ENCODE data around the gene OSBPL5.

The OSBPL5 gene

GRCh38 chr11:3133261-3134217 is 31.6 kb downstream of the OSBPL5 start:
- no peak for DNase-seq (ENCODE audit: low read depth)

DNA sequence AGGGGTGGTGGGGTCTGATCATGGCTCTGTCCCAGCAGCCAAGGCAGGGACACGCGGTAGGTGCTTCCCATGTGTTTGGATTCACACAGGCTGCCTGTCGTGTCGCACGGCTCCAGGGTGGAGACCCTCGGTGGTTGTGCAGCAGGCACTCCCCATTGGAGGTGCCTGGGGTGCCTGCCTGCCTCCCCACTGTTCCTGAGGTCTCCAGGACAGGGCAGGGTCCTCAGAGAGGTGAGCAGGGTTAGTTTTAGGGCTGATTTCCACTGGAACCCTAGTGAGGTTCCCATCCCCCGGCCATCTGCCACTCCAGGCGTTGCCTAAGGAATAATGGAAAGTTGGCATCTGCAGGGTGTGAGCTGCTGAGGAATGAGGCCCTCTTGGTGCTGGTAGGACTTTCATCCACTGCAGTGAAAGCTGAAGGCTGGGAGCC is 32.3 kb downstream of the OSBPL5 start:
- DNase-seq (ENCODE audit: low read depth) = no peak

DNA sequence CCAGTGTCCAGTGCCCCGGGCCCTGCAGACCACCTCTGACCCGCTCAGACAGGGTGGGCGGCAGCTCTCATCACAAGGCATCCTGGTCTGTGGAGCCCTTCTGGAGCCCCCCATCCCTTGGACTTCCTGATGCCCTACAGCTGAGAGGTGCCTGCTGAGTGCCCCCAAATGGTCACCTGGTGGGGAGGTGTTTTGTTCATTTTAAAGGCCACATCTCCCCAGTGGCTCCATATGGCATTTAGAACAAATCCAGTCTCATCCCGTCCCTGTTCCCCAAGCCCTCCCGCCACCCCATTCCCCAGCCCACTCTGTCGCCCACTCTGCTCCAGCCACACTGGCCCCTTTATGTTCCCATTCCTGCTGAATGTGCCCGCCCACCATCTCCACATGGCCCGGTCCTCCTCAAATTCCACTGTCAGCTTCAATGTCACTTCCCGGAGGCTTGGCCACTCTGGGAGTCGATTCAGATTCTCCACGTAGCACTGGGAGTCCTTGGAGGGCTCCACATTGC is 32.8 kb downstream of the OSBPL5 start:
- DNase-seq (ENCODE audit: low read depth) = no peak

- DNase-seq (ENCODE audit: low read depth) = no peak
These were observed 33.7 kb downstream of the OSBPL5 start for GRCh38 chr11:3131330-3131941.

- DNase-seq (ENCODE audit: low read depth) = no peak
These were observed 34.6 kb downstream of the OSBPL5 start for GRCh38 chr11:3130269-3131071.

GRCh38 chr11:3129591-3130268 is 35.4 kb downstream of the OSBPL5 start:
- no peak for DNase-seq (ENCODE audit: low read depth)

- no peak for DNase-seq (ENCODE audit: low read depth)
These were observed 35.9 kb downstream of the OSBPL5 start for GRCh38 chr11:3129181-3129590.

DNA sequence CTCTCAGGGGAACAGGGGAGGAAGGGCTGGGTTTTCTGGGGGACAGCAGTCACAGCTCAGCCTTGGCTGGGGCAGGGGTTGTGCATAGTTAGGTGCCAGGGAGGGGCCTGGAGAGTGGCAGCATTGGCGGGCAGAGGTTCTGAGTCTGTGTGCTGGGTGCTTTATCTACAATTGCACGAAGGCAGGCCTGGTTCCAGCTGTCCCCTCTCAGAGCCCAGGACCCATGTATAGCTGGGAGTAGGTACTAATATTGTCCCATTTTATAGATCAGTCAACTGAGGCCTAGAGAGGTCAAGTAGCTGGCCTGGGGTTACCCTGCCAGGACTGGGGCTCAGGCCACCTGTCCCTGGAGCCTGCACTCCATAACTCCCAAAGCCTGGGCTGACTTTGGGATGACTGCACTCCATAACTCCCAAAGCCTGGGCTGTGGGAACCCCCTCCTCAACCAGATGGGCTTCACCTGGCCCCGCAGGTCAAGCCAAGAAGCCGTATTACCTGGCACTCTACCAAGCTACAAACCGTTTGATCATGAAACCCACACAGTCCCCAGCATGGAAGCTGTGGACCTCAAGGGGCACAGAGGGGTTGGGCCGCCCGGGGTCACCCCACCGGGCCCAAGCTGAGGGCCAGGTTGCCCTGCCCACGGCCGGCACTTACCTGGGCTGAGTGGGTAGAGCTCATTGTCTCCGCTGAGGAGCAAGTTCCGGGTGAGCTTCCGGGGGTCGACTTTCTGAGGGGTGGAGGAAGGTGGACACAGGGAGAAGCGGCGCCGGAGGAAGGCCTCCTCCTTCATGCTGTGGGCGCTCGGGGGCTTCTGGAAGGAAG is 36.5 kb downstream of the OSBPL5 start:
- no peak for DNase-seq (ENCODE audit: low read depth)

- no peak for DNase-seq (ENCODE audit: low read depth)
These were observed 37.3 kb downstream of the OSBPL5 start for GRCh38 chr11:3127706-3128355.

DNA sequence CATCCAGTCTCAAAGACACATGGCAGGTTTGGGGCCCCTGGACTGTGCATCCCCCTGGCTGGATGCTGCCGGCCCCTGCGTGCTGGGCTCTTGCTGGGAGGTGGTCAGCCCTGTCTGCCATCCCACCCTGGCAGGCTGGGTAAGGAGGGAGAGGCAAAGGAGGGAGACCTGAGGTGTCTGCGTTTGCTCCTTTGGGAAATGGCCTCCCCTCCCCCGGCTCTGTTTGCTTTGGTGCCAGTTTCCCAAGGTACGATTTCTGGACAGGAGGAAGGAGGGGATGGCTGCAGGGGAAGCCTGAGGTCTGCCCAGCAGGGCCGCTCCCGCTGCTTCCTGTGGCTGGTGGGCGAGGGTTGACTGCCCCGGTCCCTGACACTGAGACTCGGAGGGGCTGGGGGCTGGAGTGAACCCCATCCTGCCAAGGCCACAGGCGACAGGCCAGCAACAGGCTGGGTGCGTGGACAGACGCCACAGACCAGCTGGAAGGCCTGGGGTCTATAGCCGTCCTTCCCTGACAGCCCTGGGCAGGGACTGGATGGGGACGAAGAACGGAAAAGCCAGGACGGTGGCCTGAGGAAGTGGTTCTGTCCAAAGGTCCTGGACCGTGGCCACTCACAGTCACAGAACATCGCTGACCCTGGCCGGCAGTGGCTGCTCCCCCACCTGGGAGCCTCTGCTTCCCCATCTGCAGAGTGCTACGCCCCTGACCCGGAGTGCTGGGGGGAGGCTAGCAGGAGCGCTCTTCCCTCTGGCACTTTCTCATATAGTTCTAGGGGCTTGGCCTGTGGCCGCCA is 38.0 kb downstream of the OSBPL5 start:
- DNase-seq (ENCODE audit: low read depth) = no peak

DNA sequence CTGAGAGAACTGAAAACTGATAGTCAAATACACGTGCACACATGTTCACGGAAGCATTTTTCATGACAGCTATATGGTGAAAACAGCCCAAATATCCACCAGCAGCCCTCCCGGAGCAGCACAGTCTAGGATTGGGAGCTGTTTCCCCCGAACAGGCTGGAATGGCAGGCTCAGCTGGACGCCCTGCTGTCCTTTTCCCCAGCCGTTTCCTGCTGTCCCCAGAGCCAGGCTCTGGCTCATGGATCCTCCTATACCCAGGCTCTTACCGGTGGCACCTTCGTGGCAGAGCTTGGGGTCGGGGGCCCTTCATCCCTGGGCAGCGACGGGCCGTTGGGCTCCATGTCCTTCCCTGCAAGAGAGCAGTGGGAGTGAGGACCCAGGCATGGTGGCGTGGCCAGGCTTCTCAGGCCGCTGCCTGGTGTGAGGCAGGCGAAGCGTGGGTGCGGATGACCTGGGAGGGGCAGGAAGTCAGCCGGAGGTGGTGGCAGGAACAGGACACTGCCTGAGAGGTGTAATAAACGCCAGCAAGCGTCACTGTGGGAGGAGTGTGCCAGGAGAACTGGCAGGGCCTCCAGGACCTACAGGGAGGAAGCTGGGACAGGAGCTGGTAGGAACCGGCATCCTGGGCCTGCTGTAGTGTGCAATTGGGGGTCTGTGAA is 38.8 kb downstream of the OSBPL5 start:
- no peak for DNase-seq (ENCODE audit: low read depth)

GRCh38 chr11:3124821-3125220 is 40.3 kb downstream of the OSBPL5 start:
- DNase-seq (ENCODE audit: low read depth) = no peak

DNA sequence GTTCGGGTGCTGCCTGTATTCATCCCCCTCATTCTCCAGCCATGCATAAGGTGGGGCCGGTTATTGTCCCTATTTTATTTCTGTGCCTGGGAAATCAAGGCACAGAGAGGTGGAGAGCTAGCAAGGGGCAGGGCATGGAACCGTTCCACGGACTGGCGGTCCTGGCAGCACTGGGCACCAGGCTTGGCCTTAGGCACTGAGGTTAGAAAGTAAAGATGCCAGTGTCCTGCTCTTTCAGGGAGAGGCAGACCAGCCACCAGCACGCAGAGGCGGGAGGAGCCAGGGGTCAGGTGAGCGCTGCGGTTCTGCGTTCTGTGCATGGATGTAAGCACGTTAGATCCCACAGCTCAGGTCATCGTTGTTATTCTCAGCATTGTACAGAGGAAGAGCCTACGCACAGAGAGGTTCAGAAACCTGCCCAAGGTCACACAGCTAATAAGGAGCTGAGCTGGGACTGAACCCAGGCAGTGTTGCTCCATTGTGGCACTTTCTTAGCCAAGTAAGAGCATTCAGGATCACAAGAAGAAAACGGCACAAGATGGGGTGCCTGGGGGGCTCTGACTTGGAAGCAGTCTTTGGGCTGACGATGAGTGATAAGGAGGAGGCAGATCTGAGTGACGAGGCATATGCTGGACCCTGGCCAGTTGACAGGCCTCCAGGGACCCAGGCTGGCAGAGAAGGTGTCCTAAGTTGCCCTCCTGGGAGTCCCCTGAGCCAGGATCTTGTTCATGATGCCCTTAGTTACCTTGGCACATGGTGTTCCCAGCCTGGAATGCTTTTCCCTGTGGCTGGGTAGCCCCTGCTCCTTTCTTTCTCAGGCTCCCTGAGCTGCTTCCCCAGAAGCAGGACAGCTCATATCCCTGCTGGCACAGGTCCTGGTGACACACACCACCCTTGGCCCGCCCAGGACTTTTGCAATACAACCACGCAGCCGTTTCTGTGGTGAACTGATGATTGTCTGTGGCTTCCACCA is 41.1 kb downstream of the OSBPL5 start:
- DNase-seq (ENCODE audit: low read depth) = no peak

DNA sequence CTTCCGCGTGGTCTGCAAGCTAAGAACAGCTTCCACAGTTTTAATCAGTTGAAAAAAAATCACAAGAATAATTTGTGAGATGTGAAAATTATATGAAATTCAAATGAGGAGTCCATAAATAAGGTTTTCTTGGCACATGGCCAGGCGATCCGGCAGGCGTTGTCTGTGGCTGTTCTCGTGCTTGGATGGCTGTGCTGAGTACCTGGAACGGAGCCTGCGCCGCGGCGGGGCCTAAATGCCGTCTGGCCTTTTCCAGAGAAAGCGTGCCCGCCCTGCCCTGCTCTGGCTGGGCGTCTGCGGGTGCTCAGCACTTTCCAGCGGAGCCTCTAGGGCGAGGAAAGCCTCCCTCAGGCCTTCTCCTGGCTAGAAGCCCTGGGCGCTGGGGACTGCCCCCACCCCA is 41.8 kb downstream of the OSBPL5 start:
- DNase-seq (ENCODE audit: low read depth) = no peak

GRCh38 chr11:3122775-3123201 is 42.3 kb downstream of the OSBPL5 start:
- DNase-seq (ENCODE audit: low read depth) = no peak

DNA sequence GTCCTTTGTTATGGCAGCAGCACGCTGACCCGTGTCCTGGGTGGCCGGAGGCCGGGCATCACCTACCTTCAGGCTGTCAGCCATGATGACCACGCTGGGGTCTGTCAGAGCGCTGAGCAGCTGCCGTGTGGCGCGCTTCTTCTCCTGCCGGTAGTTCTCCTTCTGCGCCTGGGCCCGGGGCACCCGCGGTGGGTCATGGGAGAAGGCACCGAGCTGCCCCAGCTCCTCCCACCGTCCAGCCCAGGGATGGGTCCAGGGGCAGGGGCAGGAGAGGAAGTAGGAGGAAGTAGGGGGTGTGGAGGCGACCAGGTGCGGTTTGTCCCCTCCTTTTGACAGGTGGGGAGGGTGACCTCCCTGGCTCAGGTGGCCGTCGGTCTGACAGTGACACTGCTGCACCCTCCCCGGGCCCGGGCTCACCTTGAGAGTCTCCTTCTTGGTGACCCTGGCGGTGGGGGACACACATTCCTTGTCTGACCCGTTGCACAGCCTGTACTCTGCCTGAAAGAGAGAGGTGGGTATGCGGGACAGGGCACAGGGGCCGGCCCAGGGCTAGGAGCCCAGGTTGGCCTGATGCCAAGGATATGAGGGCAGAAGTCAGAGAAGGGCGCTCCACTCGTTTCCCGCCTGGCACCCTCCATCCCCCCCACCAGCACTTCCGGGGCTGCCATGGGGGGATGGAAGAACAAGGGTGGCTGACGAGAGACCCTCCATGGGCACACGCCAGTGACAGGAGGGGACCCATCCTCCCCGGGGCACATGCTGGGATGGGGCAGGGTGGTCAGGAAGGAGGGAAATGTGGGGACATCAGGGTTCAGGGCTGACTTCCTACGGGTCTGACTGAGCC is 43.0 kb downstream of the OSBPL5 start:
- DNase-seq (ENCODE audit: low read depth) = no peak

DNA sequence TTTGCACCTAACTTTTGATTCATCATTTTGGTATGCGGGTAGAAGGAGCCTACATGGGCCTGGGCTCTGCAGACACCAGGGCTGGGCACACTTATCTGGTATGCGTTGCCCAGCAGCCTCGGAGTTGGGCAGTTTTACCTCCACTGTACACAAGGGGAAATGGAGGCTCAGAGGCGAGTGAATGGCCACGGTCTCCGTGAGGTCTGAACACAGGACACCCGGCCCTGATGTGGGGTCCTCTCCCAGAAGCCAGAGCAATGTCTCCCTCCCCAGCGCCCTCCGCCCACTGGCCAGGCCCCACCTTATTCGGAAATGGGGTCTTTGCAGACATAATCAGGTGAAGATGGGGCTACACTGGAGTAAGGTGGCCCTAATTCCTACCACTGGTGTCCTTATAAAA is 43.7 kb downstream of the OSBPL5 start:
- DNase-seq (ENCODE audit: low read depth) = no peak

All from activated gamma-delta T cell treated with anti-CD3 and anti-CD28 coated beads, Interleukin-2, amount 50 U/mL, for 16 hours (primary cell).